HepG2 (cell line): ENCODE data around the gene NEDD4L. TPM values are rescaled to one million over a fixed set of nuclear protein-coding genes. Genes with fewer than 3 reads are reported as not detected.

Experiments
- ATAC-seq: fragments of 200-7000 bp; cut with Tn5 transposase; 3 replicates; pipeline ENCODE4 v1.9.1; 2020; ENCODE audit warnings: mild to moderate bottlenecking, moderate library complexity
- BruUV-seq: library from RNA; stranded (reverse); fragments of 400-500 nt; replicated peaks from 2 replicates; lab custom pipeline; 2021; lab: Mats Ljungman, UMichigan
- CTCF ChIA-PET: fragments of 300-600 bp; formaldehyde crosslinking; extraction: SDS; loops from one replicate; lab custom pipeline; 2021; ENCODE audit warnings: low total read pairs, inconsistent platforms, low intra/inter-chr PET ratio; lab: Yijun Ruan, JAX
- POLR2A ChIA-PET: fragments of 350-600 bp; sonication (Branson Sonifier 250); formaldehyde crosslinking; loops from one replicate; lab custom pipeline; 2020; ENCODE audit warnings: antibody characterized with exemption, inconsistent platforms; lab: Yijun Ruan, JAX
- DNase-seq: peaks from one replicate; pipeline ENCODE4 v3.0.0-alpha.2; 2015; ENCODE audit warnings: low spot score
- FAIRE-seq: peaks from 3 replicates; lab custom pipeline; 2011; peaks lifted over from hg19 to GRCh38; lab: Jason Lieb, UNC
- H2AFZ ChIP-seq: one replicate; pipeline ENCODE4 v1.6.1; 2011; ENCODE audit warnings: low read length, inconsistent platforms
- H3K27ac ChIP-seq: fragments of 300-600 bp; 3 replicates; pipeline ENCODE4 v1.8.0; 2011; ENCODE audit warnings: mixed run types, mild to moderate bottlenecking, mixed read lengths, low read length, inconsistent platforms; ENCODE audit not compliant: insufficient read depth; ENCODE audit errors: extremely low read length
- H3K27me3 ChIP-seq, 2 experiments: fragments of 200-600 bp in 1 of 2; 2 replicates in 1 of 2; 3 replicates in 1 of 2; pipeline versions ENCODE4 v1.6.0 to v1.8.0; 2011; ENCODE audit warnings: low read length in 2 of 2, mild to moderate bottlenecking in 2 of 2, moderate library complexity in 2 of 2, inconsistent platforms in 1 of 2; ENCODE audit not compliant: insufficient read depth in 2 of 2, control insufficient read depth in 1 of 2
- H3K36me3 ChIP-seq, 2 experiments: fragments of 200-600 bp in 1 of 2; replicated peaks in 1 of 2; 2 replicates in 1 of 2; 3 replicates in 1 of 2; pipeline versions ENCODE4 v1.5.1 to v1.8.0; 2011; ENCODE audit warnings: low read length in 2 of 2, inconsistent platforms in 1 of 2; ENCODE audit not compliant: insufficient read depth in 2 of 2, control insufficient read depth in 1 of 2
- H3K4me1 ChIP-seq: 2 replicates; pipeline ENCODE4 v1.5.1; 2012; ENCODE audit warnings: low read length, inconsistent platforms; ENCODE audit not compliant: insufficient read depth
- H3K4me2 ChIP-seq: 2 replicates; pipeline ENCODE4 v1.6.0; 2011; ENCODE audit warnings: low read depth, low read length, inconsistent platforms
- H3K4me3 ChIP-seq, 3 experiments: fragments of 200-600 bp in 1 of 3; sonication (generic), shearing (Covaris generic) in 1 of 3; replicated peaks in 1 of 3; 2 replicates each; pipeline ENCODE4 v1.5.1; 2011 to 2016; ENCODE audit warnings: low read length in 3 of 3, inconsistent platforms in 2 of 3, low read depth in 2 of 3, mild to moderate bottlenecking in 2 of 3, control low read depth in 1 of 3, mixed read lengths in 1 of 3; ENCODE audit not compliant: insufficient read depth in 1 of 3
- H3K79me2 ChIP-seq: one replicate; pipeline ENCODE4 v1.6.1; 2011; ENCODE audit warnings: low read length, inconsistent platforms; ENCODE audit not compliant: insufficient read depth
- H3K9ac ChIP-seq: 2 replicates; pipeline ENCODE4 v1.6.0; 2011; ENCODE audit warnings: mild to moderate bottlenecking, low read depth, low read length, inconsistent platforms; ENCODE audit not compliant: insufficient read depth
- H3K9me3 ChIP-seq: 2 replicates; pipeline ENCODE4 v1.5.1; 2012; ENCODE audit warnings: mild to moderate bottlenecking, low read length
- H4K20me1 ChIP-seq: 2 replicates; pipeline ENCODE4 v1.6.0; 2011; ENCODE audit warnings: inconsistent platforms, mild to moderate bottlenecking, low read length, moderate library complexity; ENCODE audit not compliant: insufficient read depth
- EP300 ChIP-seq, 3 experiments: sonication (generic) in 1 of 3; formaldehyde crosslinking in 1 of 3; IDR thresholded peaks; 2 replicates each; pipeline versions ENCODE4 v1.5.1 to v1.6.1; 2011 to 2020; ENCODE audit warnings: low read depth in 2 of 3, low read length in 2 of 3, borderline replicate concordance in 1 of 3, improper control_type of control experiment in 1 of 3, mild to moderate bottlenecking in 1 of 3, missing genetic modification reagents in 1 of 3, moderate library complexity in 1 of 3
- MEIS1 ChIP-seq: sonication (generic); formaldehyde crosslinking; IDR thresholded peaks from 2 replicates; pipeline ENCODE4 v1.9.0; 2021; ENCODE audit warnings: mild to moderate bottlenecking, missing genetic modification reagents, moderate library complexity, borderline replicate concordance
- WGBS: methylation state at CpG from one replicate; pipeline ENCODE4 v1.1.6; 2017; ENCODE audit warnings: low lambda C conversion rate; 5-methylcytosine and 5-hydroxymethylcytosine counted together
- in situ Hi-C: cut with HindIII; loops from 2 replicates; pipeline ENCODE4 v1.10.0; 2017; ENCODE audit warnings: low pct_unique_long_range_greater_than_20kb; ENCODE audit not compliant: extremely low pct_ligation_motif_present
- intact Hi-C: fragments of 100-400 bp; cut with micrococcal nuclease; formaldehyde crosslinking; loops from one replicate; pipeline ENCODE4 v1.10.0; 2022; ENCODE audit not compliant: unreplicated experiment
- polyA plus RNA-seq, 8 experiments: library from polyadenylated mRNA; depleted of rRNA in 3 of 8; stranded (reverse) in 7 of 8; unstranded in 1 of 8; fragments of >200 nt; fragmentation: Illumina TruSeq in 4 of 8; extraction: Trizol in 4 of 8; gene quantifications; 2 replicates each; pipeline versions ENCODE4 v1.2.1 to v1.2.3, GENCODE V29; 2011 to 2016; ENCODE audit warnings: low read depth in 4 of 8, missing spikeins in 1 of 8, mixed read lengths in 1 of 8; ENCODE audit not compliant: insufficient read depth in 1 of 8
- total RNA-seq, 5 experiments: library from RNA; depleted of rRNA; stranded (reverse); fragments of >200 nt; fragmentation: Illumina TruSeq; extraction: Trizol; gene quantifications; 2 replicates each; pipeline ENCODE4 v1.2.3, GENCODE V29; 2016; ENCODE audit warnings: low read depth in 1 of 5
- TF ChIP-seq, protein P1 (sequence below): sonication (generic); formaldehyde crosslinking; conservative IDR thresholded peaks from 2 replicates; pipeline ENCODE4 v1.4.0; 2020; ENCODE audit warnings: missing genetic modification reagents
- TF ChIP-seq, protein P2 (sequence below), 2 experiments: IDR thresholded peaks; 2 replicates each; pipeline ENCODE4 v1.6.1; 2011 to 2012; ENCODE audit warnings: low read length in 2 of 2, borderline replicate concordance in 1 of 2, low read depth in 1 of 2, mild to moderate bottlenecking in 1 of 2, moderate library complexity in 1 of 2
- TF ChIP-seq, protein P3 (sequence below): IDR thresholded peaks from 2 replicates; pipeline ENCODE4 v1.6.1; 2012; ENCODE audit warnings: low read depth, low read length, improper control_type of control experiment

Gene NEDD4L
- total and polyA plus RNA-seq, 2 of the 13 experiments (the other 11 are each of a cell fraction or from before 2014, with no cell fraction given), result 168 to 390 TPM

DNA sequence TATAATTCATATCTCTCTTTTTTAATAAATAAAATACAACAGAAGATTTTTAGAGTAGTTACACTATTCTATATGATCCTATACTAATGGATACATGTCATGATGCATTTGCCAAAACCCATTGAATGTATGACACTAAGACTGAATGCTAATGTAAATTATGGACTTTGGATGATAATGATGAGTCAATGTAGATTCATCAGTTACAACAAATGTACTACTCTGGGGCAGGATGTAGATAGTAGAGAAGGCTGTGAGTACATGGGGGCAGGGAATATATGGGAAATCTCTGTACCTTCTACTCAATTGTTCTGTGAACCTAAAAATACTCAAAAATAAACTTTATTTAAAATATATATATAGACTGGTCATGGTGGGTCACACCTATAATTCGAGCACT lies 45.6 kb upstream of the NEDD4L start (continued):
- TF ChIP-seq, protein P1, sequence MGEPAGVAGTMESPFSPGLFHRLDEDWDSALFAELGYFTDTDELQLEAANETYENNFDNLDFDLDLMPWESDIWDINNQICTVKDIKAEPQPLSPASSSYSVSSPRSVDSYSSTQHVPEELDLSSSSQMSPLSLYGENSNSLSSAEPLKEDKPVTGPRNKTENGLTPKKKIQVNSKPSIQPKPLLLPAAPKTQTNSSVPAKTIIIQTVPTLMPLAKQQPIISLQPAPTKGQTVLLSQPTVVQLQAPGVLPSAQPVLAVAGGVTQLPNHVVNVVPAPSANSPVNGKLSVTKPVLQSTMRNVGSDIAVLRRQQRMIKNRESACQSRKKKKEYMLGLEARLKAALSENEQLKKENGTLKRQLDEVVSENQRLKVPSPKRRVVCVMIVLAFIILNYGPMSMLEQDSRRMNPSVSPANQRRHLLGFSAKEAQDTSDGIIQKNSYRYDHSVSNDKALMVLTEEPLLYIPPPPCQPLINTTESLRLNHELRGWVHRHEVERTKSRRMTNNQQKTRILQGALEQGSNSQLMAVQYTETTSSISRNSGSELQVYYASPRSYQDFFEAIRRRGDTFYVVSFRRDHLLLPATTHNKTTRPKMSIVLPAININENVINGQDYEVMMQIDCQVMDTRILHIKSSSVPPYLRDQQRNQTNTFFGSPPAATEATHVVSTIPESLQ (CRISPR knock-in tag), result no peak

DNA sequence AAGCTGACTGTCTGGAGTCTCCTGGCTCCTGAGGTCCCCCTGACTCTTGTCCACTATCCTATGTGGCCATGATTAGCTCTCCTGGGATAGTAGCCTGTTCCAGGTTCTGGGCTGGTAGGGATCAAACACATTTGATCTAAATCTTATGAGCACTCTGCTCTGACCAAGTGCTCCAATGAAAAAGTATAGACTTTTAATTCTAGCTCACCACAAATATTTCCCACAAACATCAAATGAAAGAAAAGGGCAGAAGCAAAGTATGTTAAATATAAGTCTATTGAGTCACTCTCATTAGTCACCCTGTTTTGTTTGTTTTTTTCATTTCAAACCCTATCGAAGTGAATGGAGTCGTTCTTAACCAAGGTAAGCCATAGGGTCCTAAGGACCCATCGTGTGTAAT lies 39.7 kb upstream of the NEDD4L start:
- Histone ChIP-seq H4K20me1 (no peaks in the 10 kb centered on the region), H2AFZ (no peak overlapping the region), H3K4me3 (no peak overlapping the region), H3K79me2 (no peaks in the 10 kb centered on the region), H3K9me3 (no peaks in the 10 kb centered on the region), H3K27me3 (no peaks in the 10 kb centered on the region), H3K27ac (no peak overlapping the region), H3K4me2 (no peak overlapping the region), H3K9ac (no peak overlapping the region), H3K36me3 (no peaks in the 10 kb centered on the region), H3K4me1 (peaks cover 19% of the 10 kb centered on the region)
- ChIA-PET CTCF (no interaction called here), POLR2A (interaction anchor here (1.5 to 2.4 kb wide), 3 partner anchors 9 to 410 kb away, joined by 3 to 11 read pairs (median 6); no protein-coding TSS in a partner anchor)
- WGBS, result 51% methylated on average over 3 of the region's 3 CpGs
- ATAC-seq, result no peak
- intact Hi-C loops, result no loop called here
- peak; percentile 61 for DNase-seq
- no TSS peak for BruUV-seq
- no peak for FAIRE-seq
- TF ChIP-seq EP300 (IDR thresholded peaks at IDR 0.05; ENCODE audit: low read depth in 2 of 2, low read length in 2 of 2) (peak in 1 of 2 experiments; percentile 34; a peak in 1 of 4 replicates), EP300 (CRISPR knock-in tag; IDR thresholded peaks at IDR 0.05; ENCODE audit: borderline replicate concordance) (no peak), MEIS1 (CRISPR knock-in tag) (no peak)
- TF ChIP-seq, protein P2, sequence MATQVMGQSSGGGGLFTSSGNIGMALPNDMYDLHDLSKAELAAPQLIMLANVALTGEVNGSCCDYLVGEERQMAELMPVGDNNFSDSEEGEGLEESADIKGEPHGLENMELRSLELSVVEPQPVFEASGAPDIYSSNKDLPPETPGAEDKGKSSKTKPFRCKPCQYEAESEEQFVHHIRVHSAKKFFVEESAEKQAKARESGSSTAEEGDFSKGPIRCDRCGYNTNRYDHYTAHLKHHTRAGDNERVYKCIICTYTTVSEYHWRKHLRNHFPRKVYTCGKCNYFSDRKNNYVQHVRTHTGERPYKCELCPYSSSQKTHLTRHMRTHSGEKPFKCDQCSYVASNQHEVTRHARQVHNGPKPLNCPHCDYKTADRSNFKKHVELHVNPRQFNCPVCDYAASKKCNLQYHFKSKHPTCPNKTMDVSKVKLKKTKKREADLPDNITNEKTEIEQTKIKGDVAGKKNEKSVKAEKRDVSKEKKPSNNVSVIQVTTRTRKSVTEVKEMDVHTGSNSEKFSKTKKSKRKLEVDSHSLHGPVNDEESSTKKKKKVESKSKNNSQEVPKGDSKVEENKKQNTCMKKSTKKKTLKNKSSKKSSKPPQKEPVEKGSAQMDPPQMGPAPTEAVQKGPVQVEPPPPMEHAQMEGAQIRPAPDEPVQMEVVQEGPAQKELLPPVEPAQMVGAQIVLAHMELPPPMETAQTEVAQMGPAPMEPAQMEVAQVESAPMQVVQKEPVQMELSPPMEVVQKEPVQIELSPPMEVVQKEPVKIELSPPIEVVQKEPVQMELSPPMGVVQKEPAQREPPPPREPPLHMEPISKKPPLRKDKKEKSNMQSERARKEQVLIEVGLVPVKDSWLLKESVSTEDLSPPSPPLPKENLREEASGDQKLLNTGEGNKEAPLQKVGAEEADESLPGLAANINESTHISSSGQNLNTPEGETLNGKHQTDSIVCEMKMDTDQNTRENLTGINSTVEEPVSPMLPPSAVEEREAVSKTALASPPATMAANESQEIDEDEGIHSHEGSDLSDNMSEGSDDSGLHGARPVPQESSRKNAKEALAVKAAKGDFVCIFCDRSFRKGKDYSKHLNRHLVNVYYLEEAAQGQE (IDR thresholded peaks at IDR 0.05; ENCODE audit: borderline replicate concordance in 1 of 2, low read depth in 1 of 2, low read length in 2 of 2), result no peak
- TF ChIP-seq, protein P3, sequence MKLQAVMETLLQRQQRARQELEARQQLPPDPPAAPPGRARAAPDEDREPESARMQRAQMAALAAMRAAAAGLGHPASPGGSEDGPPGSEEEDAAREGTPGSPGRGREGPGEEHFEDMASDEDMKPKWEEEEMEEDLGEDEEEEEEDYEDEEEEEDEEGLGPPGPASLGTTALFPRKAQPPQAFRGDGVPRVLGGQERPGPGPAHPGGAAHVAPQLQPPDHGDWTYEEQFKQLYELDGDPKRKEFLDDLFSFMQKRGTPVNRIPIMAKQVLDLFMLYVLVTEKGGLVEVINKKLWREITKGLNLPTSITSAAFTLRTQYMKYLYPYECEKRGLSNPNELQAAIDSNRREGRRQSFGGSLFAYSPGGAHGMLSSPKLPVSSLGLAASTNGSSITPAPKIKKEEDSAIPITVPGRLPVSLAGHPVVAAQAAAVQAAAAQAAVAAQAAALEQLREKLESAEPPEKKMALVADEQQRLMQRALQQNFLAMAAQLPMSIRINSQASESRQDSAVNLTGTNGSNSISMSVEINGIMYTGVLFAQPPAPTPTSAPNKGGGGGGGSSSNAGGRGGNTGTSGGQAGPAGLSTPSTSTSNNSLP, result peak; percentile 27; the same call in 1 of the 2 replicates
- in situ Hi-C loops, result loop anchor here (25.0 kb wide), 1 partner anchor 658 kb away; the partner anchor contains the start of gene MALT1
